Ishikawa (cell line): ENCODE measurements around the gene COA7.

Experiments used
- CEBPB ChIP-seq: IDR thresholded peaks from 2 replicates; pipeline ENCODE4 v1.6.1; 2012
- CREB1 ChIP-seq: IDR thresholded peaks from 2 replicates; pipeline ENCODE4 v1.6.1; 2012; ENCODE audit warnings: low read depth
- EGR1 ChIP-seq: IDR thresholded peaks from 2 replicates; pipeline ENCODE4 v1.6.1; 2012
- EP300 ChIP-seq: IDR thresholded peaks from 2 replicates; pipeline ENCODE4 v1.6.1; 2012; ENCODE audit warnings: borderline replicate concordance
- FOXM1 ChIP-seq: IDR thresholded peaks from 2 replicates; pipeline ENCODE4 v1.6.1; 2012; ENCODE audit warnings: low read depth, borderline replicate concordance
- MAX ChIP-seq: IDR thresholded peaks from 2 replicates; pipeline ENCODE4 v1.6.1; 2012
- NFIC ChIP-seq: IDR thresholded peaks from 2 replicates; pipeline ENCODE4 v1.6.1; 2012
- RAD21 ChIP-seq: IDR thresholded peaks from 2 replicates; pipeline ENCODE4 v1.6.1; 2012; ENCODE audit warnings: low read depth
- REST ChIP-seq: IDR thresholded peaks from 2 replicates; pipeline ENCODE4 v1.6.1; 2012; ENCODE audit warnings: low read depth, mild to moderate bottlenecking
- TAF1 ChIP-seq: IDR thresholded peaks from 2 replicates; pipeline ENCODE4 v1.6.1; 2012; ENCODE audit warnings: low read depth, mild to moderate bottlenecking
- TCF12 ChIP-seq: IDR thresholded peaks from 2 replicates; pipeline ENCODE4 v1.6.1; 2012; ENCODE audit warnings: low read depth
- TEAD4 ChIP-seq: IDR thresholded peaks from 2 replicates; pipeline ENCODE4 v1.6.1; 2012
- USF1 ChIP-seq: IDR thresholded peaks from 2 replicates; pipeline ENCODE4 v1.6.1; 2012
- YY1 ChIP-seq: IDR thresholded peaks from 2 replicates; pipeline ENCODE4 v1.6.1; 2012; ENCODE audit warnings: low read depth
- ZBTB7A ChIP-seq: IDR thresholded peaks from 2 replicates; pipeline ENCODE4 v1.6.1; 2012; ENCODE audit warnings: low read depth

The COA7 gene

GRCh38 chr1:52670604-52671003, 27.5 kb downstream of the COA7 start:
- no peak for TF ChIP-seq ZBTB7A
- TF ChIP-seq REST, result no peak
- no peak for TF ChIP-seq FOXM1
- TF ChIP-seq CEBPB, result no peak
- TF ChIP-seq TAF1, result no peak
- TF ChIP-seq YY1, result no peak
- TF ChIP-seq CREB1, result no peak

- TF ChIP-seq CEBPB (no peak), TCF12 (no peak), CREB1 (no peak), RAD21 (no peak), EGR1 (no peak), MAX (no peak), YY1 (no peak), REST (no peak), EP300 (no peak), ZBTB7A (no peak), TEAD4 (no peak), TAF1 (no peak), USF1 (no peak), NFIC (no peak), FOXM1 (no peak)
Observed at GRCh38 chr1:52669696-52670095, 28.5 kb downstream of the COA7 start.

- TF ChIP-seq NFIC (no peak), MAX (no peak), ZBTB7A (no peak), TEAD4 (no peak), TCF12 (no peak)
Observed at GRCh38 chr1:52668711-52669110, 29.4 kb downstream of the COA7 start.

- no peak for TF ChIP-seq TCF12
- TF ChIP-seq TAF1, result no peak
Observed at GRCh38 chr1:52667984-52668383, 30.2 kb downstream of the COA7 start.

- no peak for TF ChIP-seq CEBPB
- no peak for TF ChIP-seq CREB1
- no peak for TF ChIP-seq TCF12
- TF ChIP-seq ZBTB7A, result no peak
Observed at GRCh38 chr1:52667290-52667689, 30.9 kb downstream of the COA7 start.

GRCh38 chr1:52665006-52665941, 32.9 kb downstream of the COA7 start:
- no peak for TF ChIP-seq USF1
- TF ChIP-seq ZBTB7A, result no peak
- TF ChIP-seq EP300, result no peak
- no peak for TF ChIP-seq CREB1
- TF ChIP-seq RAD21, result no peak
- TF ChIP-seq FOXM1, result no peak
- TF ChIP-seq MAX, result no peak
- no peak for TF ChIP-seq REST
- no peak for TF ChIP-seq TCF12
- TF ChIP-seq TEAD4, result no peak
- TF ChIP-seq EGR1, result no peak
